HuH-7.5 (cell line): ENCODE measurements around the gene CHM.
"Not testable (repeated sequence)": the region's sequence is repeated elsewhere in the genome, so short reads cannot be mapped to it uniquely, and the experiment has no call there.

Experiments
- DNase-seq: peaks from one replicate; pipeline ENCODE4 v3.0.0; 2011; ENCODE audit warnings: low spot score

Gene CHM, protein sequence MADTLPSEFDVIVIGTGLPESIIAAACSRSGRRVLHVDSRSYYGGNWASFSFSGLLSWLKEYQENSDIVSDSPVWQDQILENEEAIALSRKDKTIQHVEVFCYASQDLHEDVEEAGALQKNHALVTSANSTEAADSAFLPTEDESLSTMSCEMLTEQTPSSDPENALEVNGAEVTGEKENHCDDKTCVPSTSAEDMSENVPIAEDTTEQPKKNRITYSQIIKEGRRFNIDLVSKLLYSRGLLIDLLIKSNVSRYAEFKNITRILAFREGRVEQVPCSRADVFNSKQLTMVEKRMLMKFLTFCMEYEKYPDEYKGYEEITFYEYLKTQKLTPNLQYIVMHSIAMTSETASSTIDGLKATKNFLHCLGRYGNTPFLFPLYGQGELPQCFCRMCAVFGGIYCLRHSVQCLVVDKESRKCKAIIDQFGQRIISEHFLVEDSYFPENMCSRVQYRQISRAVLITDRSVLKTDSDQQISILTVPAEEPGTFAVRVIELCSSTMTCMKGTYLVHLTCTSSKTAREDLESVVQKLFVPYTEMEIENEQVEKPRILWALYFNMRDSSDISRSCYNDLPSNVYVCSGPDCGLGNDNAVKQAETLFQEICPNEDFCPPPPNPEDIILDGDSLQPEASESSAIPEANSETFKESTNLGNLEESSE

DNA sequence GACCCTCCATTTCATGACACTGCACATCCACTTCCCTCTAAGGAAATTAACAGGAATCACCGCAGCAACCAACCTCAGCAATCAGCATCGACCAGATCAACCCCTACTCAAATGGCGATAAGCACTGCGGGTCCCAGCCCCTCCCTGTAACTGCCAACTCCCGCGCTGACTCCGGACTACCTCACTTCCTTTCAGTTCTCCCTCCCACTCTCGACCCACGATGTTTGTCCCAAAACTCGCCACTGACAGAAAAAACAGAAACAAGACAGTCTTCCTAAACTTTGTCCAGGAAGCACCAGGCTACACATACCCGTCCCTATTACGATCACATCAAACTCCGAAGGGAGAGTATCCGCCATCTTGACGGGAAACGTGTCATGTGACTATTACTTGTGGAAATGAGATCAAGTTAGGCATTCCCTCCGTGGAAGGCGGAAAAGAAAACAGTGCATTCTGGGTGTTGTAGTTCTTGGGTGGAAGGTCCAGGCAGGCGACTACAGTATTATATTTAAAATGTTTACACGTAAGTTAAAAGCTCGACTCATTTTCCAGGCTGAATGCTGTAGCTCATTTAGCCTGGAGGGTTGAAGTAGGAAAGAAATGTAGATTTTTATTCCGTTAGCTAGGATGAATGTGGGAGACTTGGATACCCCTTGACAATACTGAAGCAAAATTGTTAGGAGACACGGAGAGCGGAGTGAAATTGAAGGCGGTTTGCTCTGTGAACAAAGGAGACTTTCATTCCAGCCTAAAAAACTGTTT, at the start of gene CHM:
Gene CHM, minus strand, starts transcription at position 385 of the 762 bp plus-strand sequence. Its CDS starts 26 bp downstream, at position 359.
- DNase-seq: no peak

DNA sequence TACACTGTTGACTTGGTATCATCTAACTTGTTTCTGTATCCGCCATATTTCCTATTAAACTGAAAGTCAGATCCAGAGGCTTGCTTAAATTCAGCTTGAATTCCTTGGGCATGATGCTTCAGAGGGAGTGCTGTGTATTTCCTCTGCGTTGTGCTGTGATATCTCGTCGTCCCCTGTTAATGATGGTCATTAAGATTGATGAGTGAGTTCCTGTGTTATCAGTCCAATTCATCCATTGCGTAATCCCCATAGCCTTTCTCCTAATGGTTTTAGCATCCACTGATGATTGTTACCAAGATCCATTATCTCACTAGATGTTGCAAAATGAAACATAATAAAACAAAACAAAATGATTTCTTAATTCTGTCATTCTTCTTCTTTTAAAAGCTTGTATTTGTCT, 31.3 kb upstream of the CHM start:
- no peak for DNase-seq

- DNase-seq: no peak
These were observed 19.6 kb upstream of the CHM start for GRCh38 chrX:86066998-86067397.

GRCh38 chrX:86061407-86061806, 14.0 kb upstream of the CHM start:
- no peak for DNase-seq

DNA sequence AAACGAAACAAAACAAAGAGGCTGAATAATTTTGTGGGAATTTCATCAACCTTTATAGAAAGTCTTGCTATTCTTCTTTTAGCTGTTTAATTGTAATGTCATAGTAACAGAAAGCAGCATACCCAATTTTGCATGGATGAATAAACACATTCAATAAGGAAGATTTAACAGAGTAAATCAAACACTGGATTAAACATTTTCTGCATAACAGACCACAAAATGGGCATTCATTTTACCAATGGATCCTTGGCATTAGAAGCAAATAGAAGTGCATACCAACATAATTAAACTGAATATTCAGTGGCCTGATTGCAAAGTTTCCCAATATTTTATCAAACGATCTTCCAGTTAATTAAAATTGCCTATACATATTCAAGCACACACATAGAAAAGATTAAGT, 4.4 kb upstream of the CHM start:
- no peak for DNase-seq

- DNase-seq: no peak
These were observed 550 bp upstream of the CHM start for GRCh38 chrX:86047936-86048280.

GRCh38 chrX:86044216-86044615, 3.1 kb downstream of the CHM start:
- DNase-seq: no peak

- no peak for DNase-seq
These were observed 7.5 kb downstream of the CHM start for GRCh38 chrX:86039625-86040568.

- no peak for DNase-seq
These were observed 14.0 kb downstream of the CHM start for GRCh38 chrX:86033385-86033784.

- no peak for DNase-seq
These were observed 18.7 kb downstream of the CHM start for GRCh38 chrX:86028681-86029080.

GRCh38 chrX:86023811-86024210, 23.5 kb downstream of the CHM start:
- DNase-seq: no peak

DNA sequence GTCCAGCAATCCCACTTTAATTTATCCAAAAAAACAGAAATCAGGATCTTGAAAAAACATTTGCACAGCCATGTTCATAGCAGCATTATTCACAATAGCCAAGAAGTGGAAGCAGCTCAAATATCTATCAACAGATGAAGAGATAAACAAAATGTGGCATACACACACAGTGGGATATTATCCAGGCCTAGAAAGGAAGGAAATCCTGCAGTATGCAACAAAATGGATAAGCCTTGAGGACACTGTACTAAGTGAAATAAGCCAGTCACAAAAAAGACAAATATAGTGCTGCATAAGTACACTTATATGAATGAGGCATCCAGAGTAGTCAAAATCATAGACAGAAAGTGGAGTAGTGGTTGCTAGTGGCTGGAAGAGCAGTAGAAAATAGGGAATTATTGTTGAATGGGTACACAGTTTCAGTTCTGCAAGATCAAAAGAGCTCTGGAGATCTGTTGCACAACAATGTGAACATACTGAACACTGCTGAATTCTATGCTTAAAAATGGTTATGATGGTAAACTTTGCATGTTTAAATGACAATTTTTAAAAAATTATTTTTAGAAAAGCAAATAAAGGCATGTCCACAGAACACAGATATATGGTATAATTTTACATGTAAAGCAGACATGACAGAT, 25.6 kb downstream of the CHM start:
- DNase-seq: no peak

DNA sequence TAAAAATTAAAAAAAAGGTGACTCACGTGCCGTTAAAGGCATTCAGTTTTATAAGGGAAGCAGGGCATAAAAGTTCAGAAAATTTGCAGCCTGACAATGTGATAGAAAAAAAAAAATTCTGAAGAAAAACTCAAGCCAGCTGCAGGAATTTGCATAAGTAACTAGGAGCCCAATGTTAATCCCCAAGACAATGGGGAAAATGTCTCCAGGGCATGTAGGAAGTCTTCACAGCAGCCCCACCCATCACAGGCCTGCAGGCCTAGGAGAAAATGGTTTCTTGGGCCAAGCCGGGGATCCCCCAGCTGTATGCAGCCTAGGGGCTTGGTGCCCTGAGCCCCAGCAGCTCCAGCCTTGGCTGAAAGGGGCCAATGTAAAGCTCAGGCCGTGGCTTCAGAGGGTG, 31.2 kb downstream of the CHM start:
- DNase-seq: no peak

- DNase-seq: not testable (repeated sequence)
These were observed 32.4 kb downstream of the CHM start for GRCh38 chrX:86014959-86015358.

- no peak for DNase-seq
These were observed 32.9 kb downstream of the CHM start for GRCh38 chrX:86014421-86014820.

DNA sequence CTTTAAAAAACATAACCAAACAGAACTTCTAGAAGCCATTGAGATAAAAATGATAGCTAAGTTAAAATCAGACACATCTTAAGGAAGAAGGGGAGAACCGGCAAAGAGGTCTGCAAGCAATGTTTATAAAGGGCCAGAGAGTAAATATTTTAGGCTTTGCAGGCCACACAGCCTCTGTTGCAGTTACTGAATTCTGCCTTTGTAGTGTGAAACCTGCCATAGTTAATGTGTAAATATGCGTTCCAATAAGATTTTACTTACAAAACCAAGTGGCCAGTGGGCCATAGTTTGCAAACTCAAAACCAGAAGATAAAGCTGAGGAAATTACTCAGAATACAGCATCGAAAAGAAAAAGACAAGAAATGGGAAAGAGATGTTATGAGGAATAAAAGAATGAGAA, 33.6 kb downstream of the CHM start:
- DNase-seq: no peak

GRCh38 chrX:86012188-86012587, 35.2 kb downstream of the CHM start:
- DNase-seq: no peak

- not testable (repeated sequence) for DNase-seq
These were observed 37.6 kb downstream of the CHM start for GRCh38 chrX:86009803-86010202.

- not testable (repeated sequence) for DNase-seq
These were observed 39.5 kb downstream of the CHM start for GRCh38 chrX:86007891-86008290.

- DNase-seq: no peak
These were observed 45.1 kb downstream of the CHM start for GRCh38 chrX:86002076-86002896.
